Astrocyte of the cerebellum (primary cell): Measurements from ENCODE around the gene SMYD3.
"Not testable (repeated sequence)": the region's sequence is repeated elsewhere in the genome, so short reads cannot be mapped to it uniquely, and the experiment has no call there.

Experiments
- DNase-seq: peaks from one replicate; pipeline ENCODE4 v3.0.0-alpha.2; 2011; ENCODE audit warnings: low read depth
- H3K4me3 ChIP-seq: 2 replicates; pipeline ENCODE4 v1.5.1; 2011; ENCODE audit warnings: mild to moderate bottlenecking, low read depth, low read length, moderate library complexity
- in situ Hi-C: cut with HindIII; loops from 2 replicates; pipeline ENCODE4 v1.10.0; 2017; ENCODE audit warnings: low sequenced_read_pairs
- TF ChIP-seq, protein P1 (sequence below): IDR thresholded peaks from 2 replicates; pipeline ENCODE4 v1.5.1; 2012; ENCODE audit warnings: low read length, low read depth, moderate library complexity, mild to moderate bottlenecking; ENCODE audit errors: missing control alignments

The SMYD3 gene

DNA sequence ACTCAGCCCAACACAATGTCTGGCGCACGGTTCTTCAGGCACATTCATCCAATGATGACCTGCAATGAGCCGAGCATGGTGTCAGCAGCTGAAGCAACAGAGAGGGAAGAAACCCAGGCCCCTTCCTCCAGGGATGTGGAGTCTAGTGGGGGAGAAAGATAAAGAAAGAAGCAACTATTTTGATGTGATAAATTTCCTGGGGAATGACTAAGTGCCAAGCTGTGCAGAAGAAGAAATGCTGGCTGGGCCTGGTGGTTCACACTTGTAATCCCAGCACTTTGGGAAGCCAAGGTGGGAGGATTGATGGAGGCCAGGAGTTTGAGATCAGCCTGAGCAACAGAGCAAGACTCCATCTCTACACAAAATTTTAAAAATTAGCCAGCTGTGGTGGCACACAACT is 790.5 kb downstream of the SMYD3 start:
- no peak overlapping the region for H3K4me3 ChIP-seq
- DNase-seq, result no peak
- in situ Hi-C loops, result no loop called here
- TF ChIP-seq, protein P1, sequence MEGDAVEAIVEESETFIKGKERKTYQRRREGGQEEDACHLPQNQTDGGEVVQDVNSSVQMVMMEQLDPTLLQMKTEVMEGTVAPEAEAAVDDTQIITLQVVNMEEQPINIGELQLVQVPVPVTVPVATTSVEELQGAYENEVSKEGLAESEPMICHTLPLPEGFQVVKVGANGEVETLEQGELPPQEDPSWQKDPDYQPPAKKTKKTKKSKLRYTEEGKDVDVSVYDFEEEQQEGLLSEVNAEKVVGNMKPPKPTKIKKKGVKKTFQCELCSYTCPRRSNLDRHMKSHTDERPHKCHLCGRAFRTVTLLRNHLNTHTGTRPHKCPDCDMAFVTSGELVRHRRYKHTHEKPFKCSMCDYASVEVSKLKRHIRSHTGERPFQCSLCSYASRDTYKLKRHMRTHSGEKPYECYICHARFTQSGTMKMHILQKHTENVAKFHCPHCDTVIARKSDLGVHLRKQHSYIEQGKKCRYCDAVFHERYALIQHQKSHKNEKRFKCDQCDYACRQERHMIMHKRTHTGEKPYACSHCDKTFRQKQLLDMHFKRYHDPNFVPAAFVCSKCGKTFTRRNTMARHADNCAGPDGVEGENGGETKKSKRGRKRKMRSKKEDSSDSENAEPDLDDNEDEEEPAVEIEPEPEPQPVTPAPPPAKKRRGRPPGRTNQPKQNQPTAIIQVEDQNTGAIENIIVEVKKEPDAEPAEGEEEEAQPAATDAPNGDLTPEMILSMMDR, result no peak

DNA sequence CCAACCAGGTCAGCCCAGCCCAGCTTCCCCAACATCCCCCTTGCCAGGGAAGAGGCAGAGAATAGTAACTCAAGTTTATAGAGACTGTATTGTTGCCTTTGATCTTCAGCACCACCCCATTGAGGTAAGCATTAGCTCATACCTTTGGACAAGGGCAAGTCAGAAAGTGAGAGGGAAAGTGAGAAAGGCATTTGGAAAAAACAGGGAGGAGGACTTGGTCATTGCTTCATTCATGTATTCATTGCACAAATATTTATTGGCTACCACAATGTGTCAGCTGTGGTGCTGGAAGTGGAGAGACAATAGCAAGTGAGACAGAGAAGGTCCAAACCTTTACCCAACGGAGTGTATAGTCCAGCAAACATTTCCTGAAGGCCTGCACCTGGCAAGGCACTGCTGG is 791.1 kb downstream of the SMYD3 start:
- TF ChIP-seq, protein P1, result no peak
- in situ Hi-C loops, result no loop called here
- peak; percentile 67 for DNase-seq
- no peak overlapping the region for H3K4me3 ChIP-seq

DNA sequence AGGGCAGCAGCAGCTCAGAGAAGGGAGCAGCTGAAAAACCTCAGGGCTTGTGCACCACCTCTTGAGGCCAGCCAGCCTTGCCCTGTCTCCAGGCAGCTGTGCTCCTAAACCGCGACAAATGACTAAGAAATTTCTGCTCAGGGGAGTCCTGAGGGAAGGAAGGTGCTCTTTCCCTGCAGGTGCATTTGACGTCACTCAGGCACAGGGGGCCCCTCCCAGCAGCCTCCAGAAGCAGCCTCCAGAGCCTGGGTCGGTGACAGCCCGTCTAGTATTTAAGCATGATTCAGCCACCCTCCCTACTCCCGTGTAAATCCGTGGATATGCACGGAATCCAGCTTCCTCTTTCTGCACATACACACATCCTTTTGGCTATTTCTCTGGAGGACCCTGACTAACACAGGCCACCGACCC is 791.8 kb downstream of the SMYD3 start:
- TF ChIP-seq, protein P1, result no peak
- H3K4me3 ChIP-seq, result no peak overlapping the region
- in situ Hi-C loops, result no loop called here

DNA sequence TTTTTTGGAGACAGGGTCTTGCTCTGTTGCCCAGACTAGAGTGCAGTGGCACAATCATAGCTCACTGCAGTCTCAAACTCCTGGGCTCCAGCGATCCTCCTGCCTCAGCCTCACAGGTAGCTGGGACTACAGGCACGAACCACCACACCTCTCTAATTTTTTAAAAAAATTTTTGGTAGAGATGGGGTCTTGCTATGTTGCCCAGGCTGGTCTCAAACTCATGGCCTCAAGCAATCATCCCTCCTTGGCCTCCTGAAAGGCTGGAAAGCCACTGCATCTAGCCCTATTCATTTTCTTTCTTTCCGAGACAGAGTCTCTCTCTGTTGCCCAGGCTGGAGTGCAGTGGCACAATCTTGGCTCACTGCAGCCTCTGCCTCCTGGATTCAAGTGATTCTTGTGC is 793.1 kb downstream of the SMYD3 start:
- in situ Hi-C loops, DNase-seq, H3K4me3 ChIP-seq: not testable (repeated sequence)

More for the DNA sequence above, 791.8 kb downstream of the SMYD3 start:
- DNase-seq, result no peak

DNA sequence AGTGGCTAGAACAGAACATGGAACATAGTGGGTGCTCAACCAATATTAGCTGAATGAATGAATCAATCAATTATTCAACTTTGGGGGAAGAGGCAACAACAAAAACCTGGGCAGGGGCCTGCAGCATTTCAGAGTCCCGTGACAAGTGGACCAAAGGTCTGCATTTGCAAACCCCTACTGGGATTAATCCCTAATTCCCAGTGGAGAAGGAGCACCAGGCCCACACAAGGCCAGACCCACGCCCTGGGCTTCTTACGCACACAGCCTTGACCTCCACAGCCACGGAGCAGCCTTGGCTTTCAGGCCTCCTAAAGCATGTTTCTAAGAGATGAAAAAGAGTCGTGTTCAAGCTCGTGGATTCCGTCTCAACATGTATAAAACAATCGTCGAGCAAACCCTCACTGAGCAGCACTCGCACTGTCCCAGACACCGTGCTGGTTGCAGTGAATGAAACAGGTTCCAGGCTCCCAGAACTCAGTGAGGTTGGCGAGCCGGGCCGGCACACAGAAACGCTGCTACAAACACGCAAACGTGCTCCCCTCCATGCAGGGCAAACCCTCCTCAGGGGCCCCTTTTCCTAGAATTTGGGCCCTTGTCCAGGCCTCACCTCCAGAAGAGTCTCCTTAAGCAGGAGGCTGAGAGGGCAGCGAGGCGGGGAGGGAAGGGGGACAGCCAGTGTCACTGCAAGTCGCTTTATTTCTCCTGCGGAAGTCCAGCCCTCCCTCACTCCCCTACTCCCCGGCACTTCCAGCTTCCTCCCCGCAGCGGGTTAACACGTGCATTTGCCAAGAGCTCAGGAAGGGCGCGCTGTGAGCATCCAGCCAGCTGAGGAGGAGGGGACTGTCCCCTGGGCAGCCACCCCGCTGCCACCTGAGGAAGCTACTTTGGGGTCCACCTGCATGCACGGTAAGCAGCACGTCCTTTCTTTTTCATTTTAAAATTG is 795.8 kb downstream of the SMYD3 start:
- in situ Hi-C loops, result no loop called here
- DNase-seq, result no peak
- no peak overlapping the region for H3K4me3 ChIP-seq
- TF ChIP-seq, protein P1, result no peak

DNA sequence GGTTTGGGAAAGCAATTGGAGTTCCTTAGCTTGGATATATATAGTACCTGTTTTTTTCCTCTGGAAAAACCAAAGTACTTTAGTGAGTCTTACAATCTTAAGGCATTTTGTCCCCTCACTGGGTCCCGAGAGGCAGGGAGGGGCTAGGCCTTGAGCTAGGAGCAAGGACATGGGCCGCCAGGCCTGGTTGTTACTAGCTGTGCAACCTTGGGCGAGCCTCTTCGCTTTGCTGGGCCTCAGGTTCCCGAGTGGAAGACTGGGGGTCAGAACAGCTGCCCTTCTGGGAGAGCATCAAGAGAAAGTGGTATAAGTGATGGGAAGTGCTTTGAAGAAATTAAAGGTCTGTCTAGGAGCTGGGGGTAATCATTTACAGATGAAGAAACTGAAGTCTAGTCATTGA is 799.1 kb downstream of the SMYD3 start:
- in situ Hi-C loops, result loop anchor here (5.0 kb wide), 1 partner anchor 56 kb away; no protein-coding TSS in a partner anchor
- TF ChIP-seq, protein P1, result no peak
- DNase-seq, result no peak
- H3K4me3 ChIP-seq, result no peak overlapping the region

DNA sequence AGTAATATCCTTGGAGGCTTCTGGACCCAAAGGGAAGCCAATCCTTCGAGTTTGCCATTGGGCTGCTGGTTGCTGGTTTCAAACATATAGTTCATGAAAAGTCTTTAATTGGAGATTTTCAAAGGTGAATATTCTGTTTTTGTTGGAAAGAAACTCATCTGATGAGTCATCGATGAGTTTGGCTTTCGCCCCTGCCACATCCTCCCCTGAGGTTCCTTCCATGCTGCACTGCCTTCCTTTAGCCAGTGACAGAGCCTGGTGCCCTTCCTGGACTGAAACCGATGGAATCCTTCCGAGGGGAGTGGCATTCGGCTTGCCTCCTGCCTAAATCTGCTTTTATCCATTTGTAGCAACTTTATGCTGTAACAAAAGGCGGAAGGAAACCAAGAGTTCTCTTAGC is 802.3 kb downstream of the SMYD3 start:
- in situ Hi-C loops, result loop anchor here (5.0 kb wide), 1 partner anchor 52 kb away; no protein-coding TSS in a partner anchor
- DNase-seq, result peak; percentile 33
- TF ChIP-seq, protein P1, result peak; percentile 23
- H3K4me3 ChIP-seq, result no peak overlapping the region
